Keratinocyte (primary cell): ENCODE data around the gene CAPN14. TPM values are rescaled to one million over a fixed set of nuclear protein-coding genes. Genes with fewer than 3 reads are reported as not detected.

Experiments
- DNase-seq: peaks from one replicate; pipeline ENCODE4 v3.0.0-alpha.2; 2011; ENCODE audit warnings: low read depth, missing footprints, low spot score
- FAIRE-seq: peaks from 2 replicates; lab custom pipeline; 2011; peaks lifted over from hg19 to GRCh38; lab: Jason Lieb, UNC
- H2AFZ ChIP-seq: 2 replicates; pipeline ENCODE4 v1.6.0; 2012; ENCODE audit warnings: low read length, control low read depth, inconsistent platforms; ENCODE audit not compliant: control insufficient read depth
- H3K27ac ChIP-seq: 2 replicates; pipeline ENCODE4 v1.5.1; 2011; ENCODE audit warnings: low read length; ENCODE audit not compliant: control insufficient read depth, insufficient read depth
- H3K27me3 ChIP-seq: 3 replicates; pipeline ENCODE4 v1.6.0; 2011; ENCODE audit warnings: low read length; ENCODE audit not compliant: control insufficient read depth, insufficient read depth; ENCODE audit errors: extremely low read depth
- H3K36me3 ChIP-seq, 2 experiments: 2 replicates in 1 of 2; 3 replicates in 1 of 2; pipeline ENCODE4 v1.5.1; 2011; ENCODE audit warnings: low read length in 2 of 2, mild to moderate bottlenecking in 1 of 2; ENCODE audit not compliant: control insufficient read depth in 2 of 2, insufficient read depth in 2 of 2; ENCODE audit errors: extremely low read depth in 1 of 2
- H3K4me1 ChIP-seq: 3 replicates; pipeline ENCODE4 v1.5.1; 2011; ENCODE audit warnings: low read length; ENCODE audit not compliant: control insufficient read depth, insufficient read depth; ENCODE audit errors: extremely low read depth
- H3K4me2 ChIP-seq: 3 replicates; pipeline ENCODE4 v1.6.0; 2011; ENCODE audit warnings: low read depth, low read length; ENCODE audit not compliant: control insufficient read depth, insufficient read depth; ENCODE audit errors: extremely low read depth
- H3K4me3 ChIP-seq, 3 experiments: fragments of 200-600 bp in 1 of 3; sonication (generic) in 1 of 3; 2 replicates in 2 of 3; 3 replicates in 1 of 3; pipeline ENCODE4 v1.5.1; 2011 to 2016; ENCODE audit warnings: low read length in 3 of 3, mild to moderate bottlenecking in 3 of 3, control low read depth in 2 of 3, inconsistent platforms in 1 of 3, low read depth in 1 of 3, mixed read lengths in 1 of 3, mixed run types in 1 of 3, moderate library complexity in 1 of 3; ENCODE audit not compliant: control insufficient read depth in 2 of 3, insufficient read depth in 2 of 3; ENCODE audit errors: extremely low read depth in 1 of 3
- H3K79me2 ChIP-seq: 2 replicates; pipeline ENCODE4 v1.6.0; 2012; ENCODE audit warnings: low read length; ENCODE audit not compliant: control insufficient read depth, insufficient read depth
- H3K9ac ChIP-seq: 3 replicates; pipeline ENCODE4 v1.6.0; 2011; ENCODE audit warnings: low read length; ENCODE audit not compliant: control insufficient read depth, insufficient read depth; ENCODE audit errors: extremely low read depth
- H3K9me1 ChIP-seq: 3 replicates; pipeline ENCODE4 v1.6.0; 2011; ENCODE audit warnings: low read length; ENCODE audit not compliant: control insufficient read depth, insufficient read depth; ENCODE audit errors: extremely low read depth
- H3K9me3 ChIP-seq: 2 replicates; pipeline ENCODE4 v1.5.1; 2012; ENCODE audit warnings: low read depth, low read length; ENCODE audit not compliant: control insufficient read depth
- H4K20me1 ChIP-seq: 3 replicates; pipeline ENCODE4 v1.6.0; 2011; ENCODE audit warnings: low read length; ENCODE audit not compliant: control insufficient read depth, insufficient read depth; ENCODE audit errors: extremely low read depth
- EZH2 ChIP-seq: IDR thresholded peaks from one replicate; pipeline ENCODE4 v1.6.1; 2012; ENCODE audit warnings: inconsistent platforms, mild to moderate bottlenecking, low read length, moderate library complexity
- dilution Hi-C: fragments of 300-500 bp; cut with MboI; formaldehyde crosslinking; loops from one replicate; pipeline ENCODE4 v1.7.0; 2020; ENCODE audit warnings: low sequenced_read_pairs; ENCODE audit not compliant: extremely low pct_ligation_motif_present
- polyA plus RNA-seq, 5 experiments: library from polyadenylated mRNA; depleted of rRNA in 3 of 5; stranded (reverse) in 3 of 5; stranded (forward) in 1 of 5; unstranded in 1 of 5; fragments of >200 nt; gene quantifications; 1 replicate in 1 of 5; 2 replicates in 3 of 5; 3 replicates in 1 of 5; pipeline versions ENCODE4 v1.2.1 to v1.2.3, GENCODE V29; 2011 to 2012; ENCODE audit warnings: missing spikeins in 2 of 5, low read depth in 1 of 5, low replicate concordance in 1 of 5
- TF ChIP-seq, protein P1 (sequence below), 3 experiments: IDR thresholded peaks in 1 of 3; conservative IDR thresholded peaks in 1 of 3; optimal IDR thresholded peaks in 1 of 3; 2 replicates in 2 of 3; 3 replicates in 1 of 3; pipeline versions ENCODE3 to v1.5.1; 2011; ENCODE audit warnings: low read length in 3 of 3, mild to moderate bottlenecking in 3 of 3, moderate library complexity in 2 of 3, control low read depth in 1 of 3, inconsistent platforms in 1 of 3; ENCODE audit not compliant: insufficient read depth in 2 of 3; ENCODE audit errors: extremely low read depth in 1 of 3

Gene CAPN14
- polyA plus RNA-seq, 1 donor (not counting 4 experiments of a cell fraction or from before 2014, with no cell fraction given): 1.1 TPM

DNA sequence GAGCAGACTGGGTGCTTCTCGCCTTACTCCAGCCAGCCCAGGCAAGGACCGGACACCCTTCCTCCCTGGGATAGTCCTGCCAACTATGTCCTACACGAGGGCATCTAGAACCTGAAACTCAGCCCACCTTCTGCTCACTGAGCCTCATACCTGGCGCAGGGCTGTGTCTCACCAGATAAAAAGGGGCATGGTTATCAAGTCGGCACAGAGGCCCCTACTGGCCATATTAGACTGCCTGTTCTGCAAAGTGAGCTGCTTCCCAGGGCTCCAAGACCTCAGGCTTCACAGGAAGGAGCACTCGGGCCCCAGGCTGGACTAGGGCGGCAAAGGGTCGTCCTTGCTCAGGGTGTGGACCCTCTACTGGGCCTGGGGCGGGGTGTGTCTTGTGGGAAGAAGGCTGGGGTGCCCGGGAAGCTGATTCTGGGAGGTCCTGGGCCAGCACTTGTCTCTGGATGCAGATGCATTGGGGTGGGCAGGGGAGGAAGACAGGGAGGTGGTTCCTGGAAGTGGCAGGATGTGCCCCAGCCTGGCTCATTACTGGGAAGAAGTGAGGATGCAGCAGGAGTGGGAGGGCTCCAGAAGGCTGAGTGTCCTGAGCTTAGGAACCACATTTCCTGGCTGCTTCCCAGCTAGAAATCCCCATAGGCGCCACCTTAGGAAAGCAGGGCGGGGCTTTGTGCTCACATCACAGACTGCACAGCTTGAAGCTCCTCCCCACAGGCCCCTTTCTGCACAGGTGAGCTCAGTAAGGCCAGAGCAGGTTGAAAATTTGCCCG lies 36.2 kb upstream of the CAPN14 start:
- H3K27ac ChIP-seq: peak overlapping the region; percentile 24
- dilution Hi-C loops: no loop called here
- peaks cover 2% of the 10 kb centered on the region for H3K9me1 ChIP-seq
- H3K36me3 ChIP-seq: no peaks in the 10 kb centered on the region
- peaks cover 3% of the 10 kb centered on the region for H4K20me1 ChIP-seq
- H3K4me3 ChIP-seq: no peak overlapping the region
- DNase-seq (peak; percentile 61), FAIRE-seq (peak; percentile 86)
- peaks cover 28% of the 10 kb centered on the region for H3K4me1 ChIP-seq
- H2AFZ ChIP-seq: peak overlapping the region; percentile 34
- no peak for TF ChIP-seq EZH2
- TF ChIP-seq, protein P1, sequence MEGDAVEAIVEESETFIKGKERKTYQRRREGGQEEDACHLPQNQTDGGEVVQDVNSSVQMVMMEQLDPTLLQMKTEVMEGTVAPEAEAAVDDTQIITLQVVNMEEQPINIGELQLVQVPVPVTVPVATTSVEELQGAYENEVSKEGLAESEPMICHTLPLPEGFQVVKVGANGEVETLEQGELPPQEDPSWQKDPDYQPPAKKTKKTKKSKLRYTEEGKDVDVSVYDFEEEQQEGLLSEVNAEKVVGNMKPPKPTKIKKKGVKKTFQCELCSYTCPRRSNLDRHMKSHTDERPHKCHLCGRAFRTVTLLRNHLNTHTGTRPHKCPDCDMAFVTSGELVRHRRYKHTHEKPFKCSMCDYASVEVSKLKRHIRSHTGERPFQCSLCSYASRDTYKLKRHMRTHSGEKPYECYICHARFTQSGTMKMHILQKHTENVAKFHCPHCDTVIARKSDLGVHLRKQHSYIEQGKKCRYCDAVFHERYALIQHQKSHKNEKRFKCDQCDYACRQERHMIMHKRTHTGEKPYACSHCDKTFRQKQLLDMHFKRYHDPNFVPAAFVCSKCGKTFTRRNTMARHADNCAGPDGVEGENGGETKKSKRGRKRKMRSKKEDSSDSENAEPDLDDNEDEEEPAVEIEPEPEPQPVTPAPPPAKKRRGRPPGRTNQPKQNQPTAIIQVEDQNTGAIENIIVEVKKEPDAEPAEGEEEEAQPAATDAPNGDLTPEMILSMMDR (optimal IDR thresholded peaks at IDR 0.05 in 1 of 3, IDR thresholded peaks at IDR 0.05 in 1 of 3, conservative IDR thresholded peaks at IDR 0.05 in 1 of 3; ENCODE audit: extremely low read depth in 1 of 3, insufficient read depth in 2 of 3, low read length in 3 of 3): peak in 2 of 3 experiments; percentile 17 to 26
- peak overlapping the region; percentile 19 for H3K9ac ChIP-seq
- no peaks in the 10 kb centered on the region for H3K9me3 ChIP-seq
- no peaks in the 10 kb centered on the region for H3K27me3 ChIP-seq
- peak overlapping the region; percentile 64 for H3K4me2 ChIP-seq
- H3K79me2 ChIP-seq: no peaks in the 10 kb centered on the region

DNA sequence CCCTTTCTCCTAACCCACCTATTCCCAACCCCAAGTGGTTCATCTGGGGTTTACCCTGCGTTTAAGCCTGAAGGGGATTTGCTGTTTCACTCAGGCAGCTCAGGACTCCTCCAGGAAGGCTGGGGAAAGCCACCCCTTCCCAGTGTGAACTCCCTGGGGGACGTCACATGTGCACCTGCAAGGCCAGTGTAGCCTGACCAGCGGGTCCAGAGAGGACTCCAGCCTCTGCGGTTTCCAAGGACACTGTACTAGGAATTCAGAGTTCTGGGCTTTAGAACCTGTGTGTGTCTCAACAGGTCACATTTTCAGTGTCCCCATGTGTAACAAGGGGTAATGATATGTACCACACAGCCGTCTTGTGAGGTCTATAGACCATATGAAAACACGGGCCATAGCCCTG lies 34.5 kb upstream of the CAPN14 start:
- no peaks in the 10 kb centered on the region for H3K79me2 ChIP-seq
- H2AFZ ChIP-seq: no peak overlapping the region
- peaks cover 2% of the 10 kb centered on the region for H3K9me1 ChIP-seq
- H3K9me3 ChIP-seq: no peaks in the 10 kb centered on the region
- no peak overlapping the region for H3K4me2 ChIP-seq
- peaks cover 3% of the 10 kb centered on the region for H4K20me1 ChIP-seq
- no peak overlapping the region for H3K27ac ChIP-seq
- FAIRE-seq (no peak), DNase-seq (no peak)
- dilution Hi-C loops: no loop called here
- TF ChIP-seq, protein P1 (optimal IDR thresholded peaks at IDR 0.05 in 1 of 3, IDR thresholded peaks at IDR 0.05 in 1 of 3, conservative IDR thresholded peaks at IDR 0.05 in 1 of 3; ENCODE audit: extremely low read depth in 1 of 3, insufficient read depth in 2 of 3, low read length in 3 of 3): no peak
- TF ChIP-seq EZH2: no peak
- H3K9ac ChIP-seq: no peak overlapping the region
- no peaks in the 10 kb centered on the region for H3K36me3 ChIP-seq
- no peak overlapping the region for H3K4me3 ChIP-seq
- peaks cover 28% of the 10 kb centered on the region for H3K4me1 ChIP-seq
- no peaks in the 10 kb centered on the region for H3K27me3 ChIP-seq
